K562 (cell line): ENCODE measurements around the gene UBQLN3. TPM values are rescaled to one million over a fixed set of nuclear protein-coding genes. Genes with fewer than 3 reads are reported as not detected.

Source experiments
- CHD2 ChIP-seq: IDR thresholded peaks from 2 replicates; pipeline ENCODE4 v1.6.1; 2011; ENCODE audit warnings: low read depth, low read length
- CREB5 ChIP-seq: fragments of 250-450 bp; sonication (Bioruptor Pico); IDR thresholded peaks from 2 replicates; pipeline ENCODE4 v1.5.0; 2020; ENCODE audit warnings: mild to moderate bottlenecking
- GTF2F1 ChIP-seq: IDR thresholded peaks from 2 replicates; pipeline ENCODE4 v1.6.1; 2011; ENCODE audit warnings: low read depth, low read length, improper control_type of control experiment
- JUNB ChIP-seq: fragments of 450-650 bp; formaldehyde crosslinking; conservative IDR thresholded peaks from 2 replicates; pipeline ENCODE4 v1.4.0; 2020; ENCODE audit warnings: mild to moderate bottlenecking
- MCM3 ChIP-seq: fragments of 450-650 bp; IDR thresholded peaks from 2 replicates; pipeline ENCODE4 v1.6.1; 2016
- MGA ChIP-seq: fragments of 450-650 bp; IDR thresholded peaks from 2 replicates; pipeline ENCODE4 v1.6.1; 2016; ENCODE audit warnings: mild to moderate bottlenecking, moderate library complexity
- POLR2A ChIP-seq: fragments of 450-650 bp; conservative IDR thresholded peaks from 2 replicates; pipeline ENCODE4 v1.6.1; 2016
- POLR2AphosphoS2 ChIP-seq: IDR thresholded peaks from 2 replicates; pipeline ENCODE4 v1.6.1; 2012; ENCODE audit warnings: low read length, improper control_type of control experiment
- POLR2B ChIP-seq: fragments of 450-650 bp; IDR thresholded peaks from 2 replicates; pipeline ENCODE4 v1.6.1; 2018; ENCODE audit warnings: low read depth; ENCODE audit not compliant: partially characterized antibody
- RNF2 ChIP-seq: sonication (generic); IDR thresholded peaks from 2 replicates; pipeline ENCODE4 v1.6.1; 2016
- TAF1 ChIP-seq: IDR thresholded peaks from 2 replicates; pipeline ENCODE4 v1.6.1; 2011; ENCODE audit warnings: mild to moderate bottlenecking, low read length, moderate library complexity; ENCODE audit not compliant: insufficient read depth, control insufficient read depth, severe bottlenecking; ENCODE audit errors: extremely low read depth
- TAF7 ChIP-seq: fragments of 450-650 bp; IDR thresholded peaks from 2 replicates; pipeline ENCODE4 v1.6.1; 2016; ENCODE audit warnings: missing genetic modification characterization, missing compliant biosample characterization
- polyA plus RNA-seq, 8 experiments: library from polyadenylated mRNA; depleted of rRNA in 4 of 8; stranded (reverse) in 5 of 8; unstranded in 3 of 8; fragments of >200 nt; fragmentation: Nextera tagmentation in 2 of 8; fragmentation: Illumina TruSeq in 1 of 8; extraction: Ambion mirVana in 2 of 8; extraction: Trizol in 1 of 8; gene quantifications; 2 replicates each; pipeline versions ENCODE4 v1.2.1 to v1.2.3, GENCODE V29; 2011 to 2014; ENCODE audit warnings: inconsistent platforms in 1 of 8, missing spikeins in 1 of 8
- total RNA-seq, 7 experiments: library from RNA; depleted of rRNA in 6 of 7; stranded (reverse); fragments of >200 nt in 6 of 7; fragmentation: Illumina TruSeq in 2 of 7; extraction: Trizol in 2 of 7; gene quantifications; 2 replicates each; pipeline versions ENCODE4 v1.2.1 to v1.2.3, GENCODE V29; 2011 to 2021; ENCODE audit warnings: low replicate concordance in 1 of 7
- TF ChIP-seq, protein P1 (sequence below): fragments of 250-450 bp; sonication (Bioruptor Pico); IDR thresholded peaks from 2 replicates; pipeline ENCODE4 v1.4.0; 2020; ENCODE audit warnings: mild to moderate bottlenecking, moderate library complexity, borderline replicate concordance

Gene UBQLN3
- total and polyA plus RNA-seq, 9 of the 15 experiments (the other 6 are each of a cell fraction or from before 2014, with no cell fraction given): 0.01 to 0.27 TPM; not detected in 7

GRCh38 chr11:5505363-5506048, 4.3 kb downstream of the UBQLN3 start (continued):
- TF ChIP-seq, protein P1, sequence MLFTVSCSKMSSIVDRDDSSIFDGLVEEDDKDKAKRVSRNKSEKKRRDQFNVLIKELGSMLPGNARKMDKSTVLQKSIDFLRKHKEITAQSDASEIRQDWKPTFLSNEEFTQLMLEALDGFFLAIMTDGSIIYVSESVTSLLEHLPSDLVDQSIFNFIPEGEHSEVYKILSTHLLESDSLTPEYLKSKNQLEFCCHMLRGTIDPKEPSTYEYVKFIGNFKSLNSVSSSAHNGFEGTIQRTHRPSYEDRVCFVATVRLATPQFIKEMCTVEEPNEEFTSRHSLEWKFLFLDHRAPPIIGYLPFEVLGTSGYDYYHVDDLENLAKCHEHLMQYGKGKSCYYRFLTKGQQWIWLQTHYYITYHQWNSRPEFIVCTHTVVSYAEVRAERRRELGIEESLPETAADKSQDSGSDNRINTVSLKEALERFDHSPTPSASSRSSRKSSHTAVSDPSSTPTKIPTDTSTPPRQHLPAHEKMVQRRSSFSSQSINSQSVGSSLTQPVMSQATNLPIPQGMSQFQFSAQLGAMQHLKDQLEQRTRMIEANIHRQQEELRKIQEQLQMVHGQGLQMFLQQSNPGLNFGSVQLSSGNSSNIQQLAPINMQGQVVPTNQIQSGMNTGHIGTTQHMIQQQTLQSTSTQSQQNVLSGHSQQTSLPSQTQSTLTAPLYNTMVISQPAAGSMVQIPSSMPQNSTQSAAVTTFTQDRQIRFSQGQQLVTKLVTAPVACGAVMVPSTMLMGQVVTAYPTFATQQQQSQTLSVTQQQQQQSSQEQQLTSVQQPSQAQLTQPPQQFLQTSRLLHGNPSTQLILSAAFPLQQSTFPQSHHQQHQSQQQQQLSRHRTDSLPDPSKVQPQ (CRISPR knock-in tag): no peak
- TF ChIP-seq JUNB (CRISPR knock-in tag) (no peak), TAF1 (peak; percentile 99), POLR2B (peak; percentile 99), MCM3 (no peak), POLR2A (peak; percentile 100), CREB5 (CRISPR knock-in tag) (0 out of 2 replicates have a peak, but pooled peaks have one; percentile 23), GTF2F1 (peak; percentile 95), CHD2 (peak; percentile 97), MGA (no peak), POLR2AphosphoS2 (peak; percentile 85; the same call in 1 of the 2 replicates), RNF2 (no peak; the same call in 1 of the 2 replicates), TAF7 (tag) (peak; percentile 90)
